HEK293T (cell line): ENCODE measurements around the gene LHX4.

ENCODE experiments used
- CTCF ChIA-PET: fragments of 350-600 bp; formaldehyde crosslinking; extraction: SDS; loops from one replicate; lab custom pipeline; 2021; ENCODE audit warnings: antibody characterized with exemption, inconsistent platforms; lab: Yijun Ruan, JAX
- POLR2A ChIA-PET: fragments of 350-600 bp; formaldehyde crosslinking; extraction: SDS; loops from one replicate; lab custom pipeline; 2020; ENCODE audit warnings: antibody characterized with exemption, inconsistent platforms; lab: Yijun Ruan, JAX
- DNase-seq: peaks from one replicate; pipeline ENCODE4 v3.0.0; 2012; ENCODE audit warnings: mixed read lengths; ENCODE audit errors: extremely low spot score
- ARNT ChIP-seq: fragments of 450-650 bp; IDR thresholded peaks from 2 replicates; pipeline ENCODE4 v1.6.1; 2017; ENCODE audit warnings: mild to moderate bottlenecking
- BHLHE40 ChIP-seq: fragments of 450-650 bp; IDR thresholded peaks from 2 replicates; pipeline ENCODE4 v1.6.1; 2016; ENCODE audit warnings: mild to moderate bottlenecking, moderate library complexity, borderline replicate concordance
- CTBP1 ChIP-seq: fragments of 450-650 bp; IDR thresholded peaks from 2 replicates; pipeline ENCODE4 v1.6.1; 2016; ENCODE audit warnings: borderline replicate concordance
- ELF4 ChIP-seq: fragments of 450-650 bp; IDR thresholded peaks from 2 replicates; pipeline ENCODE4 v1.6.1; 2017; ENCODE audit warnings: antibody characterized with exemption
- FOXA1 ChIP-seq: fragments of 450-650 bp; IDR thresholded peaks from 2 replicates; pipeline ENCODE4 v1.6.1; 2016; ENCODE audit warnings: mild to moderate bottlenecking
- FOXK2 ChIP-seq: fragments of 450-650 bp; IDR thresholded peaks from 2 replicates; pipeline ENCODE4 v1.6.1; 2016; ENCODE audit warnings: mild to moderate bottlenecking
- FOXM1 ChIP-seq: fragments of 450-650 bp; IDR thresholded peaks from 2 replicates; pipeline ENCODE4 v1.6.1; 2017; ENCODE audit warnings: mild to moderate bottlenecking, borderline replicate concordance
- HDGF ChIP-seq: fragments of 450-650 bp; IDR thresholded peaks from 2 replicates; pipeline ENCODE4 v1.6.1; 2017; ENCODE audit warnings: antibody characterized with exemption, borderline replicate concordance
- L3MBTL2 ChIP-seq: fragments of 450-650 bp; conservative IDR thresholded peaks from 2 replicates; pipeline ENCODE4 v1.6.1; 2016; ENCODE audit warnings: mild to moderate bottlenecking
- LEF1 ChIP-seq: fragments of 450-650 bp; IDR thresholded peaks from 2 replicates; pipeline ENCODE4 v1.6.1; 2017; ENCODE audit warnings: mild to moderate bottlenecking, borderline replicate concordance
- NFRKB ChIP-seq: fragments of 450-650 bp; IDR thresholded peaks from 2 replicates; pipeline ENCODE4 v1.6.1; 2016; ENCODE audit warnings: mild to moderate bottlenecking, moderate library complexity
- PKNOX1 ChIP-seq: fragments of 450-650 bp; IDR thresholded peaks from 2 replicates; pipeline ENCODE4 v1.6.1; 2016
- SUZ12 ChIP-seq: fragments of 450-650 bp; IDR thresholded peaks from 2 replicates; pipeline ENCODE4 v1.6.1; 2016; ENCODE audit warnings: mild to moderate bottlenecking
- TARDBP ChIP-seq: fragments of 450-650 bp; IDR thresholded peaks from 2 replicates; pipeline ENCODE4 v1.6.1; 2016
- ZNF384 ChIP-seq: fragments of 450-650 bp; IDR thresholded peaks from 2 replicates; pipeline ENCODE4 v1.6.1; 2016

Gene LHX4

DNA sequence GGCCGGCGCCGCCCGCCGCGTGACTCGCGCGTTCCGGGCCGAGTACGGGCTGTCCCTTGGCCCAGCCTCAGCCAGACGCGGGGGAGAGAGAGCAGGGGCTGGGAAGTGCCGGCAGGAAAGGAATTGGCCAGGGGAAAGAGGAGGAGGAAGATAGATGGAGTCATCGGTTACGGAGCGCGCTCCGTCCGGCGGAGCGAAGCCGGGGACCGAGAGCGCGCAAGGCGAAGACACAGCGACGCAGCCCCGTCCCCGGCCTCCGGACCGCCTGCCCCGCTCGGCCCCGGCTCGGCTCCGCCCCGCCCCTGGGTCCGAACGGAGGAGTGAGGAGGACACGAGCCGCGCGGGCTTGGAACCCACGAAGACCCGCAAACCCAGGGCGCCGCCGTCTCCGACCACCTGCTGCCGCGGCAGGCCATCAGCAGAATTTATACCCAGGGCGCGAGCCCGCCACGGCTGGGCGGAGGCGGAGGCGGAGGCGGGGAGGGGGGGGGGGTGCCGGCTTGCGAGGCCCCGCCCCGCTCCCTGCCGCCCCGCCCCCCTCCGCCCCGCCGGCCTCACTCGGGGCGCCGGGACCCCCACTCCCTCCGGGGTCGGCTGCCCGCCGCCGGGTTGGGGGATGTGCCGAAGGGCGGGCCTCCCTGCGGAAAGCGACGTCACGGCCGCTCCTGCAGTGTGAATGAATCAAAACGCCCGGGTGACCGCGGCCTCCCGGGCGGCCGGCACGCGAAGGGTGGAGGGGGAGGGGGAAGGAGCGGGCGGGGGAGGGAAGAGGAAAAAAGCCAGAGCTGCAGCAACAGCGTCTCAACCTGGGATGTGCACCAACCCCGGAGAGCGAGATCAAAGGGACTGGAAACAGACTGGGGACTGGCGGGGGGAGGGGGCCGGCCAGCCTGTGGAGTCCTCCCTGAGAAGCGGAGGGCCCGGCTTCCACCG is at the start of gene LHX4:
Gene LHX4, plus strand, starts transcription at position 782 of the 933 bp plus-strand sequence. CDS start 266 bp downstream, outside the sequence.
- POLR2A ChIA-PET, result interaction anchor here (1.5 kb wide), 1 partner anchor 20 kb away, joined by 3 read pairs; no protein-coding TSS in a partner anchor
- peak; percentile 91 for DNase-seq
- TF ChIP-seq LEF1, result peak; percentile 92
- peak; percentile 72 for TF ChIP-seq L3MBTL2
- TF ChIP-seq CTBP1, result no peak
- no peak for TF ChIP-seq SUZ12
- CTCF ChIA-PET, result no interaction called here

GRCh38 chr1:180181048-180181447 is 49.0 kb upstream of the LHX4 start:
- TF ChIP-seq L3MBTL2 (no peak), SUZ12 (no peak), FOXK2 (no peak), BHLHE40 (no peak)
- POLR2A ChIA-PET, result no interaction called here
- CTCF ChIA-PET, result interaction anchor here (0.6 to 1.5 kb wide), 3 partner anchors 20 to 247 kb away, joined by 3 to 5 read pairs (median 4); no protein-coding TSS in a partner anchor
- peak; percentile 49 for DNase-seq

- TF ChIP-seq L3MBTL2 (no peak), BHLHE40 (no peak)
- ChIA-PET CTCF (interaction anchor here (0.9 kb wide), 1 partner anchor 367 kb away, joined by 4 read pairs; no protein-coding TSS in a partner anchor), POLR2A (no interaction called here)
- no peak for DNase-seq
Measured at GRCh38 chr1:180181996-180182642, 47.9 kb upstream of the LHX4 start.

- POLR2A ChIA-PET, result no interaction called here
- CTCF ChIA-PET, result interaction anchor here (0.9 kb wide), 1 partner anchor 368 kb away, joined by 4 read pairs; no protein-coding TSS in a partner anchor
- TF ChIP-seq ZNF384 (no peak), FOXM1 (no peak), ARNT (no peak), SUZ12 (no peak), FOXA1 (no peak)
- DNase-seq, result no peak
Measured at GRCh38 chr1:180182643-180183311, 47.3 kb upstream of the LHX4 start.

DNA sequence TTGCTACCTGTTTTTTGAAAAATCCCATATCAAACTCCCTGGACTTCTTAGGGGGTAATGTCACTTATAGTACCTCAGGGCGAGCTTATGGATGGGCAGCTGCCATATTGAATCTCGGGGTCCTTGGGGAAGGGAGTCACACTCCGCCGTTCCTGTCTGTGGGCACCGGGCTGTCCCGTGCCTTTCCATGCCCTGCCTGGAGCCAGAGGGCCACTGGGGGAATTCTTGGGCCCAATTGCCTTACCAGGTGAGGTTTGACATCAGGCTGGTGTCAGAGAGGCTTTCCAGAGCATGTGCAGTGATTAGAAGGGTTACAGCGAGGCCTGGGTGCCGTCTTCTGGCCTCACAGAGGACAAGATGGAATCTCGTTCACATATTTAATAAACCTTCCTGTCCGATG is 46.6 kb upstream of the LHX4 start:
- TF ChIP-seq ZNF384 (no peak), ARNT (no peak), BHLHE40 (no peak), CTBP1 (no peak), SUZ12 (no peak), FOXA1 (no peak), NFRKB (no peak), LEF1 (no peak)
- CTCF ChIA-PET, result no interaction called here

GRCh38 chr1:180184041-180184440 is 46.0 kb upstream of the LHX4 start:
- ChIA-PET POLR2A (no interaction called here), CTCF (no interaction called here)
- no peak for TF ChIP-seq PKNOX1
- no peak for TF ChIP-seq NFRKB
- TF ChIP-seq FOXM1, result no peak
- TF ChIP-seq FOXA1, result no peak
- no peak for TF ChIP-seq HDGF
- no peak for TF ChIP-seq L3MBTL2
- TF ChIP-seq ARNT, result no peak
- TF ChIP-seq BHLHE40, result no peak
- TF ChIP-seq TARDBP, result no peak
- no peak for TF ChIP-seq ZNF384
- no peak for TF ChIP-seq LEF1
- no peak for TF ChIP-seq SUZ12
- no peak for DNase-seq

More for the DNA sequence above, 46.6 kb upstream of the LHX4 start:
- POLR2A ChIA-PET, result no interaction called here
- no peak for DNase-seq

DNA sequence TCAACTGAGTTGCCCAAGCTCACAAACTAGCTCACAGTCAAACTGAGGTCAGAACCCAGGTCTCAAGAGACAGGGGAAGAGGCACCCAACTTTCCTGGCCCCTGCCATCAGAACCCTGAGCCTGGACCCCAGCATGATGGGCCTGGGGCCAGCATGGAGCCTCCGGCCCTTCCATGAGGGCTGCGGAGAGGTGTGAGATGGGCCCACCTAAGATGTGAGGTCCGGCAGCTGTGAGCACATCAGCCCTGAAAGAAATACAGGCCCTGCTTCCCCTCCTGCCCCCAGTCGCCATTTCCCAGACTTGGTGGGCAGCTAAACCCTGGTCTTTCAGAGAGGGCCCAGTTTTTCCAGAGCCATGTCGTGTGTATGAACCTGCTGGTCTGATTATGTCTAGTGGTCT is 44.8 kb upstream of the LHX4 start:
- DNase-seq, result no peak
- ChIA-PET POLR2A (no interaction called here), CTCF (no interaction called here)
- TF ChIP-seq NFRKB, result no peak
- TF ChIP-seq SUZ12, result no peak
- no peak for TF ChIP-seq ZNF384
- TF ChIP-seq FOXM1, result no peak
- no peak for TF ChIP-seq CTBP1
- no peak for TF ChIP-seq TARDBP
- no peak for TF ChIP-seq ELF4
- no peak for TF ChIP-seq FOXA1
